ENCODE data around the gene ZNF385D. TPM values are rescaled to one million over a fixed set of nuclear protein-coding genes. Genes with fewer than 3 reads are reported as not detected.

Gene ZNF385D
- total RNA-seq, 1 donor from 2014 or later = 0.43 TPM

GRCh38 chr3:21562243-21562642 is 188.8 kb downstream of the ZNF385D start:
- no peak overlapping the region for H3K4me3 Mint-ChIP-seq (ENCODE audit: unreplicated experiment)
- no peak for DNase-seq (ENCODE audit: extremely low spot score, unreplicated experiment)
- no peaks in the 10 kb centered on the region for H3K27me3 Mint-ChIP-seq (ENCODE audit: unreplicated experiment)
- TF ChIP-seq, protein P1, sequence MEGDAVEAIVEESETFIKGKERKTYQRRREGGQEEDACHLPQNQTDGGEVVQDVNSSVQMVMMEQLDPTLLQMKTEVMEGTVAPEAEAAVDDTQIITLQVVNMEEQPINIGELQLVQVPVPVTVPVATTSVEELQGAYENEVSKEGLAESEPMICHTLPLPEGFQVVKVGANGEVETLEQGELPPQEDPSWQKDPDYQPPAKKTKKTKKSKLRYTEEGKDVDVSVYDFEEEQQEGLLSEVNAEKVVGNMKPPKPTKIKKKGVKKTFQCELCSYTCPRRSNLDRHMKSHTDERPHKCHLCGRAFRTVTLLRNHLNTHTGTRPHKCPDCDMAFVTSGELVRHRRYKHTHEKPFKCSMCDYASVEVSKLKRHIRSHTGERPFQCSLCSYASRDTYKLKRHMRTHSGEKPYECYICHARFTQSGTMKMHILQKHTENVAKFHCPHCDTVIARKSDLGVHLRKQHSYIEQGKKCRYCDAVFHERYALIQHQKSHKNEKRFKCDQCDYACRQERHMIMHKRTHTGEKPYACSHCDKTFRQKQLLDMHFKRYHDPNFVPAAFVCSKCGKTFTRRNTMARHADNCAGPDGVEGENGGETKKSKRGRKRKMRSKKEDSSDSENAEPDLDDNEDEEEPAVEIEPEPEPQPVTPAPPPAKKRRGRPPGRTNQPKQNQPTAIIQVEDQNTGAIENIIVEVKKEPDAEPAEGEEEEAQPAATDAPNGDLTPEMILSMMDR (IDR thresholded peaks at IDR 0.05) = no peak
- no peaks in the 10 kb centered on the region for H3K36me3 Mint-ChIP-seq (ENCODE audit: unreplicated experiment)
- no peaks in the 10 kb centered on the region for H3K4me1 Mint-ChIP-seq (ENCODE audit: unreplicated experiment)
- no peak overlapping the region for H3K27ac Mint-ChIP-seq (ENCODE audit: unreplicated experiment)
- H3K9me3 Mint-ChIP-seq (ENCODE audit: unreplicated experiment) = peaks cover 26% of the 10 kb centered on the region

DNA sequence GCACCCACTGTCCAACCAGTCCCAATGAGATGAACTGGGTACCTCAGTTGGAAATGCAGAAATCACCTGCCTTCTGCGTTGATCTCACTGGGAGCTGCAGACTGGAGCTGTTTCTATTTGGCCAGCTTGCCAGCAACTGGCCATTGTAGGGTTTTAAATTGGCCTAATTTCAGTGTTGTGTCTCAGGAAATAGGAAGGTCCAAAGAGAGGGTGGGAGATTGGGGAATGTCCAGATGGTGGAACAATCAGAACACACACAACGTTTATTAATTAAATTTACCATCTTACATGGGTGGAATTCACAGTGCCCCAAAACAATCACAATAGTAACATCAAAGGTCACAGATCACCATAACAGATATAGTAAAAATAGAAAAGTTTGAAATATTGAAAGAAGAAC is 189.5 kb downstream of the ZNF385D start:
- H3K36me3 Mint-ChIP-seq (ENCODE audit: unreplicated experiment) = no peaks in the 10 kb centered on the region
- DNase-seq (ENCODE audit: extremely low spot score, unreplicated experiment) = no peak
- H3K27me3 Mint-ChIP-seq (ENCODE audit: unreplicated experiment) = no peaks in the 10 kb centered on the region
- H3K4me3 Mint-ChIP-seq (ENCODE audit: unreplicated experiment) = no peak overlapping the region
- TF ChIP-seq, protein P1 (IDR thresholded peaks at IDR 0.05) = no peak
- peaks cover 26% of the 10 kb centered on the region for H3K9me3 Mint-ChIP-seq (ENCODE audit: unreplicated experiment)
- H3K4me1 Mint-ChIP-seq (ENCODE audit: unreplicated experiment) = no peaks in the 10 kb centered on the region
- H3K27ac Mint-ChIP-seq (ENCODE audit: unreplicated experiment) = no peak overlapping the region

DNA sequence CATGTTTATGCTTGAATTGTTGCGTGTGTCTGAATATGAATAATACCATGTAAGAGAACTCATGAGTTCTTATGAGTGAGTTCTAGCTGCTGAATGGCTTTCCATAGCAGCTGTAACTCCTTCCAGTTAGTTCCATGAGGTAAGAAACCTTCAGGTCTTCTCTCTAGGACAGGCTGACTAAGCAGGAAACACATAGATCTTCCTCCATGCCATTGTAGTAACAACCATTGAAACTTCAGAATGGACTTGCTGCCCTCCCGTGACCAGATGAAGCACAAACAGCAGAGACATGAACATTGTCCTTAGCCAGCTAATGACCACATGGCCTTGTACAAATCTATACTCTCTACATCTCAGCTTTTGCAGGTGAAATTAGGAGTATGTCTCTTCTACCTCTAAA is 200.0 kb downstream of the ZNF385D start:
- TF ChIP-seq, protein P1 (IDR thresholded peaks at IDR 0.05) = no peak
- Mint-ChIP-seq H3K4me3 (ENCODE audit: unreplicated experiment) (no peak overlapping the region), H3K27ac (ENCODE audit: unreplicated experiment) (no peak overlapping the region), H3K27me3 (ENCODE audit: unreplicated experiment) (peaks cover 3% of the 10 kb centered on the region), H3K4me1 (ENCODE audit: unreplicated experiment) (no peaks in the 10 kb centered on the region), H3K9me3 (ENCODE audit: unreplicated experiment) (no peaks in the 10 kb centered on the region), H3K36me3 (ENCODE audit: unreplicated experiment) (no peaks in the 10 kb centered on the region)
- DNase-seq (ENCODE audit: extremely low spot score, unreplicated experiment) = no peak

DNA sequence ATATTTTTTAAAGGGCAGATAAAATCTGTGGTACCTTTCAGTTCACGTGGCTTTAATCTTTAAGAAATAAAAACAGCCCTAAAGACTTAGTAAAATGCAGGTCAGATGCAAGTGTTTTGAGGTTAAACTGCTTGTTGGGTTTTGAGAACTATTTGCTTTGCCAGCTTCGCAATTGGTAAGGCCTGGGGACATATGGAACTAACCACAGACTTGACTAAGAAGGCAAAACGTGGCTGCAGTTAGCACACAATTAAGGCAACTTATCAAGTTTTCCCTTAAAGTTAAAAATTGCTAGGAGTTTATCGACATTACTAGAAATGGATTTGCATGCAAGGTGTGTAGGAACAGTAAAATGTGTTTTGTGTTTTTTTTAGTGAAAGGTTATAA is 206.9 kb downstream of the ZNF385D start:
- H3K4me1 Mint-ChIP-seq (ENCODE audit: unreplicated experiment) = no peaks in the 10 kb centered on the region
- TF ChIP-seq, protein P1 (IDR thresholded peaks at IDR 0.05) = no peak
- H3K9me3 Mint-ChIP-seq (ENCODE audit: unreplicated experiment) = no peaks in the 10 kb centered on the region
- H3K4me3 Mint-ChIP-seq (ENCODE audit: unreplicated experiment) = no peak overlapping the region
- peaks cover 10% of the 10 kb centered on the region for H3K27me3 Mint-ChIP-seq (ENCODE audit: unreplicated experiment)
- DNase-seq (ENCODE audit: extremely low spot score, unreplicated experiment) = no peak
- H3K36me3 Mint-ChIP-seq (ENCODE audit: unreplicated experiment) = no peaks in the 10 kb centered on the region
- H3K27ac Mint-ChIP-seq (ENCODE audit: unreplicated experiment) = no peak overlapping the region

DNA sequence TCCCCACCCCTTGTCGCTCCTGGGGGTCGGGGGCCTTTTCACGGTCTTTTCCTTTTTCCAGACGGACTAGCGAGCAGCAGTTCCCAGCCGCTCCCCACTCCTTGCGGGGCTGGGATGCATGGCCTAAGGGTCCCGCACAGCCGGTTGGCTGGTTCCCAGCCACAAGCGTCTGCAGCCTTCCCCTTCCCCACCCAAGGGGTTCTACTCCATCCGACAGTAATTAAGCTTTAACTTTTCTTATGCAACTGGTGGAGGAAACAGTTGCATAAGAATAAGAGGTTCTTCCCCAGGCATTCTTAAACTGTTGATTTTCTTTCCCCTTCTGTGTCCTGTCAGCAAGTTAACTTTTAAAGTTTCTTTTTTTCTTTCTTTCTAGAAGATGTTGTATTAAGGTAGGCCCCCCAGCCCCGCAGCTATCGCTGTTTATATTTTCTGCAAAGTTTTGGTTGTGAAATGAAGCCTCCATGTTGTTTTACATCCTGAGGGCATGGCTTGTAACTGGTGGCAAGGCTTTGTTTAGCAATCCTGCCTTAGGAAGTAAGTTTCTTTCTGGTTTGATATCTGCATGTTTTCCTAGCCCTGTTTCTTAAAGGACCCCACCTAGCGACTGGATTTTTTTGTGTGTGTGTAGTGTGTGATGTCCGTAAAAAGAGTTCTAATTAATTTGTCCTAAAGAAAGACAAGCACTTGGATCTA is 207.5 kb downstream of the ZNF385D start:
- Mint-ChIP-seq H3K36me3 (ENCODE audit: unreplicated experiment) (no peaks in the 10 kb centered on the region), H3K4me3 (ENCODE audit: unreplicated experiment) (no peak overlapping the region), H3K27me3 (ENCODE audit: unreplicated experiment) (peaks cover 10% of the 10 kb centered on the region), H3K27ac (ENCODE audit: unreplicated experiment) (no peak overlapping the region), H3K4me1 (ENCODE audit: unreplicated experiment) (no peaks in the 10 kb centered on the region), H3K9me3 (ENCODE audit: unreplicated experiment) (no peaks in the 10 kb centered on the region)
- TF ChIP-seq, protein P1 (IDR thresholded peaks at IDR 0.05) = no peak
- DNase-seq (ENCODE audit: extremely low spot score, unreplicated experiment) = no peak

Data from osteocyte (in vitro differentiated cells).